KOPT-K1 (cell line): ENCODE results near the gene LRRC59.
"Not testable (repeated sequence)": the region's sequence is repeated elsewhere in the genome, so short reads cannot be mapped to it uniquely, and the experiment has no call there.

Experiments used
- H3K27ac ChIP-seq: fragments of 200-600 bp; sonication (generic); 2 replicates; pipeline ENCODE4 v1.5.1; 2016; ENCODE audit warnings: antibody characterized with exemption, mild to moderate bottlenecking, low read depth, low read length; ENCODE audit not compliant: poor library complexity, severe bottlenecking
- H3K36me3 ChIP-seq: fragments of 200-600 bp; sonication (generic); 2 replicates; pipeline ENCODE4 v1.5.1; 2017; ENCODE audit warnings: antibody characterized with exemption, mild to moderate bottlenecking, low read length, moderate library complexity; ENCODE audit not compliant: insufficient read depth
- H3K9me3 ChIP-seq: fragments of 200-600 bp; sonication (generic); 2 replicates; pipeline ENCODE4 v1.5.1; 2017; ENCODE audit warnings: antibody characterized with exemption, low read length, mild to moderate bottlenecking; ENCODE audit not compliant: insufficient read depth, poor library complexity, severe bottlenecking

Gene LRRC59

DNA sequence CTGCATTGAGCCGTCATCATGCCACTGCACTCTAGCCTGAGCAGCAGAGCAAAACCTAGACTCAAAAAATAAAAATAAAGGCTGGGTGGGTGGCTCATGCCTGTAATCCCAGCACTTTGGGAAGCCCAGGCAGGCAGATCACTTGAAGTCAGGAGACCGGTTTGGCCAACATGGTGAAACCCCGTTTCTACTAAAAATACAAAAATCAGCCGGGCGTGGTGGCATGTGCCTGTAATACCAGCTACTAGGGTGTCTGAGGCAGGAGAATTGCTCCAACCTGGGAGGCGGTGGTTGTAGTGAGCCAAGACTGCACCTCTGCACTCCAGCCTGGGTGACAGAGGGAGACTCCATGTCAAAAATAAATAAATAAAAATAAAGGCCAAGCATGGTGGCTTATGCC lies 30.8 kb upstream of the LRRC59 start:
- H3K9me3 ChIP-seq, H3K27ac ChIP-seq, H3K36me3 ChIP-seq: not testable (repeated sequence)

DNA sequence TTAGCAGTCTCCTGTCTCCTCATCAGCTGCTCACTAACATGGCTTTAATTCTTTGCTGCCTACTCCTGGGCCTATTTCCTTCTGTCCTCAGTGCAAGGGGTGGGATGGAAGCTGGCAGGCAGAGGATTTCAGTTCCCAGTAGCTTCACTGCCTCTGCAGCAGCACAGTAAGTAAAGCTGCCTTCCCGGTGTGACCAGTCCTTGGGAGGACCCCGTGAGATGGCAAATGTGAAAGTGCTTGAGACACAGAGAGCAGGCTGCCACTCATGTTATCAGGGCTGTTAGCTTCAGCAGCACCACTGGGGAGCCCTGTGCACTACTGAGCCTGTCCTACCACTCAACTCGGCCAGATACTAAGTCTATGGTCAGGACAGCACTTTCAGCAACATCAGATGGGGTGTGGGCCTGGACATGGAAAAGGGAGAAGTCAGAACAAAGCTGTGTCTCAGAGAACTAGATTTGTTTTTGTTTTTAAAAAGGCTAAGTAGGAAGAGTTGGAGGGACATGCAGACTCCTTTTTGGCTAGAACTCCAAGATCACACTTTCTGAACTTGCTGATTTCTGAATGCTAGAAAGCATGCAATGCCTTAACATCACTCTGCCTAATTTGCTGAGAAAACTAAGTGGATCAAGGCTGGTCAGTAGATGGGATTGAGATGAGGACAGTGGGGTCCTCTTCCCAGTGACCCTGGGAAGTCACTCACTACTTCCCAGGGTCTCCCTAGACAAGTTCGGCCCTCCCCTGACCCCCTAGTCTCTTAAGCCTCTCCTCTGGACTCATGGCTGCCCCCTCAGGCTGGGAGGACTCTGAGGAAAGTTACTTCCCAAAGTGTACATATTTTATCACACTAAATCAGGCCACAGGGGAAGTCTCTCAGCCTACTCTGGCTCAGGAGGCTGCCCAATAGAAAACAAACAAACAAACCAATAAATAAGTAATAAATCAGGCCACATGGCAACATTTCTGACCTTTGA lies 29.8 kb upstream of the LRRC59 start:
- H3K27ac ChIP-seq, result peak overlapping the region; percentile 77
- no peaks in the 10 kb centered on the region for H3K9me3 ChIP-seq
- H3K36me3 ChIP-seq, result no peaks in the 10 kb centered on the region

DNA sequence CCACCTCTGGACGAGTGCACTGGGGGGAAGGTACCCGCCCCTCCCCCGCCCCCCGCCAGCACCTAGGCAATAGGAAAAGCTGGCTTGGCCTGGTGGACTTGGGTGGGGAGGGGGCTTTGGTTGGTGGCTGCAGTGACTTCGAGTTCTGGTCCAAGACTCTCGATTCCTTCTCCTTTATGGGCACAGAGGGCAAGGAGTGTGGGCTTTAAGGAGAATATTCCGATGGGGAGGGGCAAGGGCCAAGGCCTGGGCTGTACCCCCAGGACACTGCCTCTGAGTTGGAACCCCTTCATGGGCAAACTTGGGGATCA lies 29.1 kb upstream of the LRRC59 start:
- Histone ChIP-seq H3K27ac (peak overlapping the region; percentile 77), H3K9me3 (no peaks in the 10 kb centered on the region), H3K36me3 (no peaks in the 10 kb centered on the region)

DNA sequence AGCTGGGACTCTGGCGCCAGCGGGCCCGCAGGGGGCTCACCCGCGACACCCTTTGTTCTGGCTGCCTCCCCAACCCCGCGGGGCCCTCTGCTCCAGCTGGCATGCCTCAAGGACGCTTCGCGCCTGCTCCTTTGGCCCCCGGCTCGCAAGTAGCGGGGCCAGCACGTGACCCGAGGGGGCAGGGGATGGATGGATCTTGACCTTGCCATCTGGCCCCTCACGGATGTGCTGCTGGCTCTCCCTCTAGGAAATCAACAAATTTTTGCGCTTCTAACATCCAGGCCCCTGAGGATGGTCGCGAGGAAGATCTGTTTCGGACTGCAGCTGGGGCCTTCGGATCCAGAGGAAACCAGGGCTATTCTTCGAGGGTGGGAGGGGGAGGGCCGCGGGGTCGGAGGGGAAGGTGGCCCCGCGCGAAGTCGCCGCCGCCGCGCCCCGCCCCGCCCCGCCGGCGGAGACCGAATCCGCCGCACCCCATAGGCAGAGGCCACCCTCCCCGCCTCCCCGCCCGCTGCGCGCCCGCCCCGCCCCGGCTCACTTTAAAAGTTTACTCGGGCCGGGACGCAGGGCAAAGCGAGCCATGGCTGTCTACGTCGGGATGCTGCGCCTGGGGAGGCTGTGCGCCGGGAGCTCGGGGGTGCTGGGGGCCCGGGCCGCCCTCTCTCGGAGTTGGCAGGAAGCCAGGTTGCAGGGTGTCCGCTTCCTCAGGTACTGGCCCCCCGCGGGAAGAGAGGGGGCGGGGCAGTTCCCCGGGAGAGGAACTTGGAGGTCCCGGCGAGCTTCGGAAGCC lies 28.6 kb upstream of the LRRC59 start, which contains the start of gene ACSF2:
Gene ACSF2, plus strand, starts transcription at position 537 of the 790 bp plus-strand sequence. Its CDS starts 44 bp downstream, at position 581.
- Histone ChIP-seq H3K36me3 (no peaks in the 10 kb centered on the region), H3K9me3 (no peaks in the 10 kb centered on the region), H3K27ac (peak within 1 kb of the TSS; percentile 77)

DNA sequence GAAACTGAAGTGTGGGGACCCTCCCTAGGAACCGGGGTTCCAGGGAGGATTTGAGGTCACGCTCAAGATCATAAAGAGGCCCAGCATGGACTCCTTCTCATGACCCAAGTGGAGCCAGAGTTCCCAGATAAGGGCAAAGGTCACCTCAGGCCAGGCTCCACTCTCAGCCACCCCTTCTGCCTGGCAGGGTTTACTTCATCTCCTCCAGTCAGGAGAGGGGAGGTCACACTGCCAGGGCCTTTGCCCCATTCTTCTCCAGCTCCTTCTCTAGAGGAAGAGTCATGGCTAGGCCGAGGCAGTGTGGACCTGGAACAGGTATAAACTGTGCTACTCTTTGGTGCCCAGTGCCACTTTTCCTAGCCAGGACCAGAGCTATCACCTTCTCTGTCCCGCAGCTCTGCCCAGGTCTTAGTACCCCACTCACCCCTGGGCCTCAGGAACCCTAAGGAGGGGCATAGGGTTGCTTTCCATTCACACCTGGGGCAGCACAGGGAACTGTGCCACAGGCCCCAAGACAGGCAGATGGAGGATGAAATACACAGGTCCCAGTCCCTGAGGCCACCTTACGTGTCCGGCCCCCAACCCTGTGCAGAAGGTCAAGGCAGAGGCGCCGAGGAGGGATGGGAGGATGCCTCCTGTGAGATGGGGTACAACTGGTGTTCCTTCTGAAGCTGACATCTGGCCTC lies 27.8 kb upstream of the LRRC59 start:
- H3K27ac ChIP-seq, result peak overlapping the region; percentile 77
- H3K9me3 ChIP-seq, result no peaks in the 10 kb centered on the region
- no peaks in the 10 kb centered on the region for H3K36me3 ChIP-seq

DNA sequence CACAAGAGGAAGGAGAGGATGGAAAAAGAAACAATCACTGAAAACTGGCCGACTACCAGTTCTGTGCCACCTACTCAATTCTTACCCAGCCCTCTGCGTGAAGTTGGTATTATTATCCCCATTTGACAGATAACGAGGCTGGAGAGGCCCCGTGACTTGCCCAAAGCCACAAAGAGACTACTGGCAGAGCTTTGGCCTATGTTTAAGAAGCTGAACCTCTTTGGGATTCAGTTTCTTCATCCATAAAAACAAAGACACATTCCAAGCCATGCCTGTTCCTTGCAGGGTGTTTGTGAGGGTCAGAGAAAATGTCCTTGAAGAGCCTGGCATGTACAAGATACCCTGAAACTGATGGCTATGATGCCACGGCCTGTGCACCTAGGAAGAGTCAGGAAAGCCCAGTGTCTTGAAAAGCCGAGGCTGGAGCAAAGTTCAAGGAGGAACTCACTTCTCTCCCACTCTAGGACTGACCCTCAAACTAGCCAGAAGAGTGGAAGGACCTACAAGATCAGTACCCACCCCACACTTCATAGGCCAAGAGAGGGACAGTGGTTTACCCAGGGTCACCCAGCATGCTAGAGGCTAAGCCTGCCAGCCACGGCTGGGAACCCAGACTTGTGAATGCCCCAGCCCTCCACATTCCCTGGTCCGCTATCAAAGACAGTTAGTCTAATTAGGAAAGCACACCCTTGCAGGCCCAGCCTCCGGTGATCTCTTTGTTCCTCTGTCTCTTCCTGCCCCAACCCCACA lies 27.1 kb upstream of the LRRC59 start:
- H3K27ac ChIP-seq, result peak overlapping the region; percentile 77
- no peaks in the 10 kb centered on the region for H3K9me3 ChIP-seq
- no peaks in the 10 kb centered on the region for H3K36me3 ChIP-seq

DNA sequence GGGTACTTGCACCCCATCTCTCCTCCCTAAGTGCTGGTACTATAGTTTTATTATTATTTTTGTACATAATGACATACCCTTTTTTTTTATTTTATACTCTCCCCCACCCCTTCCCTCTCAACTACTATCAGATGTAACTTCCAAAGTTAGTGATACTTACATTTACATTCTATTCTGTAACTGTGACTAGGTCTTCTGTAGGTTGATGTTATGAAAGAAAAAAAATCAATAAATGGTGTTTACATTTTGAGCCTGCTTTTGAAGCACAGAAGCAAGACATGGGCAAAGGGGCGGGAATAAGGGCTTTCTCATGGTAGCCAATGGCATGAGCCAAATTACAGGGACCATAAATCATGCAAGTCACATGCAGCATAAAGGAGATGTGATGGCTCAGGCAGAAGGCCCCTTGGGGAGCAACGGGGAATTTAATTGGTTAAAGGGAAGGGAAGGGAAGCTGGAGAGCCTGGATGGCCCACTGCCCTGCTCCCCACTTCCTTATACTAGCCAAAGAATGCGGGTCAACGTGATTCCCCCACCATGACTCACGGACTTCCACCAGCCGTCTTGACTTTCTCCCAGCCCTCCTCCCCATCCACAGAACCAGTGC lies 26.3 kb upstream of the LRRC59 start:
- Histone ChIP-seq H3K9me3 (peaks cover 7% of the 10 kb centered on the region), H3K36me3 (no peaks in the 10 kb centered on the region), H3K27ac (no peak overlapping the region)

DNA sequence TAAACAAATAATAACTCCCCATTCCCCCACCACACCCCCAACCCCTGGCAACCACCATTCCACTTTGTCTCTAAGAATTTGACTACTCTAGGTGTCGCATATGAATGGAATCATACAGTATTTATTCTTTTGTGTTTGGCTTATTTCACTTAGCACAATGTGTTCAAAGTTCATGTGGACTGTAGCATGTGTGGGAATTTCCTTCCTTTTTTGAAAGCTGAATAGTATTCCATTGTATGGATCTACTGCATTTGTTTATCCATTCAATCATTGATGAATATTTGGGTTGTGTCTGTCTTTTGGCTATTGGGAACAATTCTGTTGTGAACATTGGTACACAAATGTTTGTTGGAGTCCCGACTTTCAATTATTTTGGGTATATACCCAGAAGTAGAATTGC lies 25.4 kb upstream of the LRRC59 start:
- Histone ChIP-seq H3K27ac (no peak overlapping the region), H3K36me3 (no peaks in the 10 kb centered on the region), H3K9me3 (peaks cover 7% of the 10 kb centered on the region)

DNA sequence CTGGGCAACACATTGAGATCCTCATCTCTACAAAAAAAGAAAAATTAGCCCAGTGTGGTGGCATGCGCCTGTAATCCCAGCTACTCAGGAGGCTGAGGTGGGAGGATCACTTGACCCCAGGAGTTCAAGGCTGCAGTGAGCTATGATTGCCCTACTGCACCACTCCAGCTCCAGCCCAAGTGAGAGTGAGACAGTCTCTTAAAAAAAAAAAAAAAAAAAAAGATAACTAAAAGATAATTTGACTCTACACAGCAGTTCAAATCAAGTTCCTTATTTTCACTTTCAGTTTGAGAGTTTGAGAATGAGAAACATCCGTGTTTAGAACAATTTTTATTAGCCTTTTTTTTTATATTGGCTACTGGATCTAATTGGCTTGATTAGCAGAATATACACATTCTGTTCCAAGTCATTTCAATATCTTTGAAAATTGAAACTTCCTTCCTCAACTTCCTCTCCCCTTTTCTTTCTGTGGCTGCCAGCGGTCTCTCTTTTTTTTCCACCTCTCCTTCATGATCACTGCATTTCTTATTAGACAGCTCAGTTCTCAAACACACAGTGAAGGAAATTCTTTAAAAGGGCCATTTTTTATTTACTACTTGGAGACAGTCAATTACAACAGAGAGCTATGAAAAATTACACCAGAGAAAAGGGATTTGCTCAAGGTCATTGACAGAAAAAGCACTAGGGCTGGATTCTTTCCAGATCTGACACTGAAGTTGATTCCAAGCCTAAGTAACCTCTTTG lies 24.2 kb upstream of the LRRC59 start:
- peak overlapping the region; percentile 74 for H3K27ac ChIP-seq
- peaks cover 7% of the 10 kb centered on the region for H3K9me3 ChIP-seq
- no peaks in the 10 kb centered on the region for H3K36me3 ChIP-seq

DNA sequence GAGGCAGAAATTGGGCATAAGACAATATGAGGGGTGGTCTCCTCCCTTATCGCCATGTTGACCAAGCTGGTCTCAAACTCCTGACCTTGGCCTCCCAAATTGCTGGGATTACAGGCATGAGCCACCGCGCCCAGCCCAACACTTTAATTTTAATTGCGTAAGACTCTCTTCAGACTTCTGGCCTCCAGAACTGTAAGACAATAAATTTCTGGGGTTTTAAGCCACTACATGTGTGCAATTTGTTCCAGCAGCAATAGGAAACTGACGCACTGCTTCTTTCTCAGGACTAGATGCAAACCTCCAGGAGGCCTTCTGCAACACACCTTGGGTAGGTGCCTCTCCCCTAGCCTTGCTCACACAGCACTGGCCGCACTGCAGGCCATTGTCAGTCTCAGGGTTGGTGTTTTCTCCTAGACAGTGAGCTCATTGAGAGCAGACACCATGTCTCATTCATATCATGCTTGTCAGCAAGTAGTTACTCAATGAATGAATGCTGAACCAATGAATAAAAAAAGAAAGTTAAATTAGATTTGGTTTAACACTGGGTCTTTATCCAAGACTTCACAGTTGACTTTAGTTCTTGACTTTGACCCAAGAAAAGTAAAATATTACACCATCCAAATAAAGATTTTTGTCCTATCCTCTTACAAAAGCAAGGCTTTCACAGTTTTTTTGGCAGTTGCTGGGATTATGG lies 23.2 kb upstream of the LRRC59 start:
- peaks cover 7% of the 10 kb centered on the region for H3K9me3 ChIP-seq
- peak overlapping the region; percentile 74 for H3K27ac ChIP-seq
- no peaks in the 10 kb centered on the region for H3K36me3 ChIP-seq

DNA sequence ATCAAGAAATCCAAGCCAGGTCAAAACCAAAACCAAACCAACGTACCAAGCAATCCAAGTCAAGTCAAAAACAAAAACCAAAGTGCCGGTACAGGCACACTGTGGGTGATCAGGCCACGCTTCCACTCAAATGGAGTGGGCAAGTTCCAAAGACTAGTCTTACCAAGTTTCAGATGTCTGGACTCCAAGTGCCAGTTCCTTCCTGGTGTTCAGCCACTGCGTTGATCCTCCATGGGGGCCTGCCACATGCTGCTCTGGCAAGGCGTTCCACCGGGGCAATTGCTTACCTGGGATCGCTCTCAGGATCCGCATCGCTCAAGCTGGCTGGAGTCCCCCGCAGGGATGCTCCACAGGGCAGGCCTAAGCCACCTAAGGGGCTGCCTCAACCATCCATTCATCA lies 22.3 kb upstream of the LRRC59 start:
- not testable (repeated sequence) for H3K9me3 ChIP-seq

DNA sequence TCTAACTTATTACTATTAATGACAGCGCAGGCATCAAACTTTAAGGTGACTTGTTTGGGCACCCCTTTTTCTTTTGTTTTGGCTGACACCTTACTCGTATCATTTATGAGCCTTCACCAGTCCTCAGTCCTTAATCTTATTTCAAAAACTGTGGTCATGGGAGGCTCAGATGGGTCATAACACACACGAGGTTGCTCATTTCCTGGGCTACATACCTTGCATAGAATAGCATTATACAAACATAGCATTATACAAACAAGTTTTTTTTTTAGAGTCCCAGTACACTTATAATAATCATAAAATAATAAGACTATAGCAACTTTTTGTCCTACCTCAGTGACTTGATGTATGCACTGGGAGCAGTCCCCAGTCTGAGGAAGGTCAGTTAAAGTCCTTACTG lies 17.5 kb upstream of the LRRC59 start:
- Histone ChIP-seq H3K9me3 (peaks cover 7% of the 10 kb centered on the region), H3K27ac (no peak overlapping the region), H3K36me3 (no peaks in the 10 kb centered on the region)

More for the DNA sequence above, 22.3 kb upstream of the LRRC59 start:
- not testable (repeated sequence) for H3K27ac ChIP-seq, H3K36me3 ChIP-seq

DNA sequence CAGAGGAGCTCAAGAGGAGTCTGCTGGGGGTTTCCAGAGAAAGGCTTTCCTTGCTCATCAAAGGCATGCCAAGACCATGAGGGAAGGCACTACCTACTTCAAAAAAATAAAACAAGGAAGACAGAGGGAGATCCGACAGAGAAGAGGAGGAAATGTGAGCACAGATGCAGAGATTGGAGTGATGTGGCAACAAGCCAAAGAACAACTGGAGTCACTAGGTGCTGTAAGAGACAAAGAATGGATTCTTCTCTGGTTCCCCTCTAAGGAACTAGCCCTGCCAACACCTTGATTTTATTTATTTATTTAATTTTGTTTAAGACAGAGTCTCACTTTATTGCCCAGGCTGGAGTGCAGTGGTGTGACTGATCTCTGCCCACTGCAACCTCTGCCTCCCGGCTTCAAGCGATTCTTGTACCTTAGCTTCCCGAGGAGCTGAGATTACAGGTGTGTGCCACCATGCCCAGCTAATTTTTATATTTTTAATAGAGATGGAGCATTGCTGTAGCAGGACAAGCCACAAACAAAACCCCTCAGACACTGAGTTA lies 14.9 kb upstream of the LRRC59 start:
- H3K36me3 ChIP-seq, result no peaks in the 10 kb centered on the region
- no peak overlapping the region for H3K27ac ChIP-seq
- no peaks in the 10 kb centered on the region for H3K9me3 ChIP-seq
